GM12878 (cell line): ENCODE data around the gene ACTN2. TPM values are rescaled to one million over a fixed set of nuclear protein-coding genes. Genes with fewer than 3 reads are reported as not detected.

Experiments
- ATAC-seq: fragments of 200-7000 bp; cut with Tn5 transposase; 3 replicates; pipeline ENCODE4 v1.9.1; 2020; ENCODE audit warnings: mild to moderate bottlenecking, moderate library complexity
- BruUV-seq: library from RNA; stranded (reverse); fragments of 400-500 nt; replicated peaks from 2 replicates; lab custom pipeline; 2021; lab: Mats Ljungman, UMichigan
- CTCF ChIA-PET: fragments of 300-600 bp; sonication (Branson Sonifier 250); formaldehyde crosslinking; extraction: SDS; loops from one replicate; lab custom pipeline; 2021; ENCODE audit warnings: inconsistent platforms; lab: Yijun Ruan, JAX
- POLR2A ChIA-PET: fragments of 350-600 bp; formaldehyde crosslinking; extraction: SDS; loops from one replicate; lab custom pipeline; 2021; ENCODE audit warnings: inconsistent platforms; lab: Charles Lee
- RAD21 ChIA-PET: fragments of 300-600 bp; sonication (Branson Sonifier 250); formaldehyde crosslinking; loops from one replicate; lab custom pipeline; 2023; ENCODE audit warnings: antibody characterized with exemption; ENCODE audit not compliant: unreplicated experiment; lab: Charles Lee
- SMC1A ChIA-PET: fragments of 300-600 bp; sonication (Branson Sonifier 250); formaldehyde crosslinking; loops from one replicate; lab custom pipeline; 2023; ENCODE audit not compliant: unreplicated experiment, uncharacterized antibody; lab: Charles Lee
- DNase-seq: peaks from one replicate; pipeline ENCODE4 v3.0.0-alpha.2; 2011; ENCODE audit warnings: low read depth, low spot score
- FAIRE-seq: peaks from 3 replicates; lab custom pipeline; 2011; peaks lifted over from hg19 to GRCh38; lab: Jason Lieb, UNC
- H2AFZ ChIP-seq: 2 replicates; pipeline ENCODE4 v1.6.0; 2011; ENCODE audit warnings: low read depth, low read length, control low read depth; ENCODE audit not compliant: control insufficient read depth
- H3K27ac ChIP-seq: 2 replicates; pipeline ENCODE4 v1.5.1; 2011; ENCODE audit warnings: control low read depth; ENCODE audit not compliant: control insufficient read depth, insufficient read depth
- H3K27me3 ChIP-seq, 2 experiments: replicated peaks in 1 of 2; 2 replicates each; pipeline versions ENCODE4 v1.6.0 to v1.6.1; 2011; ENCODE audit warnings: low read length in 1 of 2; ENCODE audit not compliant: control insufficient read depth in 2 of 2, insufficient read depth in 2 of 2
- H3K36me3 ChIP-seq, 2 experiments: 2 replicates each; pipeline ENCODE4 v1.5.1; 2011; ENCODE audit warnings: low read length in 1 of 2; ENCODE audit not compliant: control insufficient read depth in 2 of 2, insufficient read depth in 2 of 2
- H3K4me1 ChIP-seq: 2 replicates; pipeline ENCODE4 v1.6.1; 2011; ENCODE audit warnings: mild to moderate bottlenecking, low read length, moderate library complexity, mixed read lengths; ENCODE audit not compliant: control insufficient read depth, insufficient read depth
- H3K4me2 ChIP-seq: 2 replicates; pipeline ENCODE4 v1.6.0; 2011; ENCODE audit warnings: control low read depth; ENCODE audit not compliant: control insufficient read depth, insufficient read depth
- H3K4me3 ChIP-seq: fragments of 200-600 bp; sonication (generic); 2 replicates; pipeline ENCODE4 v1.5.1; 2016
- H3K79me2 ChIP-seq: 2 replicates; pipeline ENCODE4 v1.6.0; 2011; ENCODE audit warnings: low read length; ENCODE audit not compliant: control insufficient read depth, insufficient read depth
- H3K9ac ChIP-seq: 2 replicates; pipeline ENCODE4 v1.8.0; 2011; ENCODE audit warnings: low read length, control low read depth, mixed read lengths; ENCODE audit not compliant: control insufficient read depth, insufficient read depth
- H3K9me3 ChIP-seq: replicated peaks from 3 replicates; pipeline ENCODE4 v1.5.1; 2011; ENCODE audit warnings: mild to moderate bottlenecking, low read length; ENCODE audit not compliant: control insufficient read depth, insufficient read depth
- H4K20me1 ChIP-seq: 2 replicates; pipeline ENCODE4 v1.6.0; 2011; ENCODE audit not compliant: control insufficient read depth, insufficient read depth
- CBX5 ChIP-seq: sonication (generic); IDR thresholded peaks from 2 replicates; pipeline ENCODE4 v1.6.1; 2016; ENCODE audit warnings: low read depth, moderate library complexity, mild to moderate bottlenecking, inconsistent platforms
- CHD2 ChIP-seq: IDR thresholded peaks from 2 replicates; pipeline ENCODE4 v1.6.1; 2011; ENCODE audit warnings: low read depth, low read length, improper control_type of control experiment, borderline replicate concordance
- HDGF ChIP-seq: fragments of 450-650 bp; IDR thresholded peaks from 2 replicates; pipeline ENCODE4 v1.6.1; 2016; ENCODE audit warnings: antibody characterized with exemption
- LARP7 ChIP-seq: fragments of 450-650 bp; IDR thresholded peaks from 2 replicates; pipeline ENCODE4 v1.6.1; 2017; ENCODE audit warnings: mild to moderate bottlenecking
- MEF2A ChIP-seq: IDR thresholded peaks from 2 replicates; pipeline ENCODE4 v1.6.1; 2011; ENCODE audit warnings: low read depth, mild to moderate bottlenecking, low read length, moderate library complexity; ENCODE audit not compliant: insufficient read depth
- NBN ChIP-seq: fragments of 450-650 bp; IDR thresholded peaks from 2 replicates; pipeline ENCODE4 v1.6.1; 2016
- TAF1 ChIP-seq: IDR thresholded peaks from 2 replicates; pipeline ENCODE4 v1.6.1; 2011; ENCODE audit warnings: mild to moderate bottlenecking, low read depth, low read length, borderline replicate concordance
- ZBTB33 ChIP-seq: fragments of 450-650 bp; IDR thresholded peaks from 2 replicates; pipeline ENCODE4 v1.6.1; 2017; ENCODE audit warnings: mild to moderate bottlenecking
- ZNF207 ChIP-seq: fragments of 450-650 bp; IDR thresholded peaks from 2 replicates; pipeline ENCODE4 v1.6.1; 2014; ENCODE audit warnings: antibody characterized with exemption, mild to moderate bottlenecking, borderline replicate concordance
- ZNF687 ChIP-seq: fragments of 450-650 bp; IDR thresholded peaks from 2 replicates; pipeline ENCODE4 v1.6.1; 2017; ENCODE audit warnings: mild to moderate bottlenecking, moderate library complexity
- WGBS: methylation state at CpG from one replicate; pipeline ENCODE4 v1.1.6; 2016; ENCODE audit warnings: low lambda C conversion rate; ENCODE audit not compliant: insufficient replicate concordance, insufficient coverage; ENCODE audit errors: missing lambda C conversion rate; 5-methylcytosine and 5-hydroxymethylcytosine counted together
- in situ Hi-C: fragments of 300-500 bp; cut with MboI; formaldehyde crosslinking; loops from 9 replicates; pipeline ENCODE4 v1.14.3; 2018; ENCODE audit warnings: mixed read lengths
- intact Hi-C: fragments of 100-400 bp; cut with micrococcal nuclease; formaldehyde crosslinking; loops from one replicate; pipeline ENCODE4 v1.14.2; 2022; ENCODE audit not compliant: unreplicated experiment
- polyA plus RNA-seq, 11 experiments: library from polyadenylated mRNA; depleted of rRNA in 4 of 11; unstranded in 6 of 11; stranded (reverse) in 5 of 11; fragments of >200 nt; fragmentation: Nextera tagmentation in 4 of 11; fragmentation: Illumina TruSeq in 1 of 11; extraction: Ambion mirVana in 4 of 11; extraction: Trizol in 1 of 11; gene quantifications; 1 replicate in 1 of 11; 2 replicates in 10 of 11; pipeline versions ENCODE4 v1.2.1 to v1.2.3, GENCODE V29; 2011 to 2016; ENCODE audit warnings: inconsistent platforms in 2 of 11, missing spikeins in 2 of 11, low read depth in 1 of 11
- total RNA-seq, 4 experiments: library from RNA; depleted of rRNA in 3 of 4; stranded (reverse); fragments of >200 nt in 3 of 4; fragmentation: Illumina TruSeq in 1 of 4; extraction: Trizol in 1 of 4; gene quantifications; 2 replicates each; pipeline versions ENCODE4 v1.2.1 to v1.2.3, GENCODE V29; 2013 to 2021

The ACTN2 gene
- total and polyA plus RNA-seq, 10 of the 15 experiments (the other 5 are each of a cell fraction or from before 2014, with no cell fraction given), result 0.10 TPM; not detected in 9

GRCh38 chr1:236742421-236743160, 56.3 kb downstream of the ACTN2 start:
- H3K27me3 ChIP-seq, result no peaks in the 10 kb centered on the region
- DNase-seq, result no peak
- TF ChIP-seq TAF1 (no peak), LARP7 (no peak), CBX5 (no peak), NBN (no peak), ZNF687 (no peak), CHD2 (no peak), ZBTB33 (no peak), MEF2A (no peak), ZNF207 (no peak), HDGF (no peak)
- SMC1A ChIA-PET, result no interaction called here
- H3K4me3 ChIP-seq, result no peak overlapping the region
- BruUV-seq, result no TSS peak
- CTCF ChIA-PET, result no interaction called here
- no peak overlapping the region for H3K4me2 ChIP-seq
- H3K79me2 ChIP-seq, result no peaks in the 10 kb centered on the region
- no peak overlapping the region for H3K9ac ChIP-seq
- FAIRE-seq, result no peak
- no peaks in the 10 kb centered on the region for H3K9me3 ChIP-seq
- H4K20me1 ChIP-seq, result no peaks in the 10 kb centered on the region
- in situ Hi-C loops (no loop called here), intact Hi-C loops (no loop called here)
- H3K27ac ChIP-seq, result no peak overlapping the region
- 20% methylated on average over 10 of the region's 10 CpGs for WGBS
- H3K36me3 ChIP-seq, result no peaks in the 10 kb centered on the region
- no peaks in the 10 kb centered on the region for H3K4me1 ChIP-seq
- RAD21 ChIA-PET, result no interaction called here
- no peak overlapping the region for H2AFZ ChIP-seq
- POLR2A ChIA-PET, result no interaction called here
- no peak for ATAC-seq
